K562 (cell line): Measurements from ENCODE around the gene MAGI1. TPM values are rescaled to one million over a fixed set of nuclear protein-coding genes. Genes with fewer than 3 reads are reported as not detected.

ENCODE experiments used
- ATAC-seq: fragments of 200-7000 bp; cut with Tn5 transposase; 3 replicates; pipeline ENCODE4 v1.9.1; 2020; ENCODE audit warnings: moderate library complexity
- BruUV-seq: library from RNA; stranded (reverse); fragments of 400-500 nt; replicated peaks from 2 replicates; lab custom pipeline; 2021; lab: Mats Ljungman, UMichigan
- CTCF ChIA-PET: fragments of 300-600 bp; formaldehyde crosslinking; extraction: SDS; loops from one replicate; lab custom pipeline; 2021; ENCODE audit warnings: low intra/inter-chr PET ratio; lab: Yijun Ruan, JAX
- POLR2A ChIA-PET: fragments of 300-600, 350-650 bp; sonication (Branson Sonifier 250); formaldehyde crosslinking; extraction: SDS; loops from one replicate; lab custom pipeline; 2021; ENCODE audit warnings: antibody characterized with exemption, inconsistent platforms; lab: Yijun Ruan, JAX
- DNase-seq, 4 experiments: peaks; one replicate each; pipeline versions ENCODE4 v3.0.0 to v3.0.0-alpha.2; 2011 to 2018; ENCODE audit warnings: low spot score in 3 of 4, mixed read lengths in 3 of 4; ENCODE audit errors: extremely low read depth in 1 of 4
- FAIRE-seq: peaks from 2 replicates; lab custom pipeline; 2011; peaks lifted over from hg19 to GRCh38; lab: Jason Lieb, UNC
- H2AFZ ChIP-seq: 2 replicates; pipeline ENCODE4 v1.6.0; 2011; ENCODE audit warnings: low read depth, low read length, control low read depth, inconsistent platforms
- H3K27ac ChIP-seq: fragments of 200-600 bp; 3 replicates; pipeline ENCODE4 v1.8.0; 2011; ENCODE audit warnings: low read depth, mild to moderate bottlenecking, control low read depth, inconsistent platforms, low read length, moderate library complexity, mixed read lengths; ENCODE audit errors: extremely low read depth
- H3K27me3 ChIP-seq, 2 experiments: fragments of 300-600 bp in 1 of 2; 2 replicates in 1 of 2; 3 replicates in 1 of 2; pipeline versions ENCODE4 v1.6.0 to v1.8.0; 2011; ENCODE audit warnings: inconsistent platforms in 2 of 2, low read length in 2 of 2, mild to moderate bottlenecking in 1 of 2, mixed read lengths in 1 of 2, moderate library complexity in 1 of 2; ENCODE audit not compliant: control insufficient read depth in 2 of 2, insufficient read depth in 2 of 2
- H3K36me3 ChIP-seq: fragments of 300-600 bp; 3 replicates; pipeline ENCODE4 v1.8.0; 2011; ENCODE audit warnings: mild to moderate bottlenecking, low read length, inconsistent platforms; ENCODE audit not compliant: control insufficient read depth, insufficient read depth
- H3K4me1 ChIP-seq, 2 experiments: fragments of 200-600 bp in 1 of 2; replicated peaks in 1 of 2; 2 replicates in 1 of 2; 3 replicates in 1 of 2; pipeline versions ENCODE4 v1.5.1 to v1.8.0; 2011; ENCODE audit warnings: inconsistent platforms in 2 of 2, low read length in 2 of 2, mild to moderate bottlenecking in 1 of 2, mixed read lengths in 1 of 2, moderate library complexity in 1 of 2; ENCODE audit not compliant: control insufficient read depth in 2 of 2, insufficient read depth in 2 of 2
- H3K4me2 ChIP-seq: 2 replicates; pipeline ENCODE4 v1.6.1; 2011; ENCODE audit warnings: low read length, control low read depth, inconsistent platforms, mixed read lengths; ENCODE audit not compliant: insufficient read depth
- H3K4me3 ChIP-seq: fragments of 200-600 bp; sonication (generic), shearing (Covaris generic); 2 replicates; pipeline ENCODE4 v1.5.1; 2016; ENCODE audit warnings: control low read depth, inconsistent platforms
- H3K79me2 ChIP-seq: fragments of 200-600 bp; 3 replicates; pipeline ENCODE4 v1.8.0; 2011; ENCODE audit warnings: low read length, inconsistent platforms; ENCODE audit not compliant: control insufficient read depth, insufficient read depth
- H3K9ac ChIP-seq, 2 experiments: 2 replicates each; pipeline versions ENCODE4 v1.6.0 to v1.6.1; 2011; ENCODE audit warnings: low read depth in 2 of 2, low read length in 2 of 2, control low read depth in 1 of 2, inconsistent platforms in 1 of 2, mild to moderate bottlenecking in 1 of 2, mixed read lengths in 1 of 2; ENCODE audit not compliant: insufficient read depth in 1 of 2
- H3K9me1 ChIP-seq: one replicate; pipeline ENCODE4 v1.6.0; 2011; ENCODE audit warnings: inconsistent platforms, mild to moderate bottlenecking, low read length, moderate library complexity; ENCODE audit not compliant: control insufficient read depth, insufficient read depth
- H3K9me3 ChIP-seq: replicated peaks from 2 replicates; pipeline ENCODE4 v1.5.1; 2011; ENCODE audit warnings: low read depth, low read length, inconsistent platforms; ENCODE audit not compliant: control insufficient read depth, insufficient read depth
- H4K20me1 ChIP-seq: replicated peaks from 2 replicates; pipeline ENCODE4 v1.6.1; 2011; ENCODE audit warnings: low read length, inconsistent platforms, mixed read lengths; ENCODE audit not compliant: control insufficient read depth, insufficient read depth
- ETS2 ChIP-seq: IDR thresholded peaks from 2 replicates; pipeline ENCODE4 v1.6.1; 2016; ENCODE audit warnings: borderline replicate concordance, missing genetic modification characterization, mild to moderate bottlenecking, moderate library complexity, missing compliant biosample characterization; ENCODE audit not compliant: poor library complexity, severe bottlenecking
- FIP1L1 ChIP-seq: fragments of 200-400 bp; formaldehyde crosslinking; IDR thresholded peaks from 2 replicates; pipeline ENCODE4 v1.6.1; 2018; ENCODE audit warnings: mild to moderate bottlenecking, low read depth, low read length; ENCODE audit not compliant: poor library complexity, severe bottlenecking
- FOXA1 ChIP-seq: fragments of 450-650 bp; IDR thresholded peaks from 2 replicates; pipeline ENCODE4 v1.6.1; 2016; ENCODE audit warnings: mild to moderate bottlenecking, borderline replicate concordance
- HDAC2 ChIP-seq: fragments of 450-650 bp; IDR thresholded peaks from 2 replicates; pipeline ENCODE4 v1.6.1; 2016; ENCODE audit warnings: mild to moderate bottlenecking
- IRF2 ChIP-seq: sonication (generic); formaldehyde crosslinking; IDR thresholded peaks from 2 replicates; pipeline ENCODE4 v1.8.1; 2022; ENCODE audit warnings: mild to moderate bottlenecking, missing genetic modification reagents
- KDM2B ChIP-seq: fragments of 250-450 bp; sonication (Bioruptor Pico); IDR thresholded peaks from 2 replicates; pipeline ENCODE4 v1.8.0; 2021; ENCODE audit warnings: mild to moderate bottlenecking, moderate library complexity
- KLF6 ChIP-seq: fragments of 250-450 bp; sonication (Bioruptor Pico); IDR thresholded peaks from 2 replicates; pipeline ENCODE4 v1.4.0; 2020; ENCODE audit warnings: mild to moderate bottlenecking, moderate library complexity, borderline replicate concordance
- PREB ChIP-seq: sonication (generic); formaldehyde crosslinking; IDR thresholded peaks from 2 replicates; pipeline ENCODE4 v1.8.1; 2023; ENCODE audit warnings: mild to moderate bottlenecking, missing genetic modification reagents
- RFX7 ChIP-seq: fragments of 250-450 bp; sonication (Bioruptor Pico); IDR thresholded peaks from 2 replicates; pipeline ENCODE4 v1.5.1; 2021; ENCODE audit warnings: mild to moderate bottlenecking
- THRAP3 ChIP-seq: fragments of 450-650 bp; IDR thresholded peaks from 2 replicates; pipeline ENCODE4 v1.6.1; 2016; ENCODE audit warnings: mild to moderate bottlenecking, inconsistent platforms, borderline replicate concordance
- TRIM28 ChIP-seq: fragments of 450-650 bp; IDR thresholded peaks from 2 replicates; pipeline ENCODE4 v1.6.1; 2017
- ZNF121 ChIP-seq: sonication (generic); formaldehyde crosslinking; conservative IDR thresholded peaks from 2 replicates; pipeline ENCODE4 v1.8.0; 2022; ENCODE audit warnings: missing genetic modification reagents
- ZNF197 ChIP-seq: fragments of 200-800 bp; sonication (Bioruptor generic); IDR thresholded peaks from 2 replicates; pipeline ENCODE4 v1.6.1; 2016; ENCODE audit warnings: low read depth, missing genetic modification characterization, missing compliant biosample characterization
- ZNF512 ChIP-seq: IDR thresholded peaks from 2 replicates; pipeline ENCODE4 v1.6.1; 2016; ENCODE audit warnings: missing genetic modification characterization, missing compliant biosample characterization
- ZNF584 ChIP-seq: fragments of 200-800 bp; sonication (Bioruptor generic); IDR thresholded peaks from 2 replicates; pipeline ENCODE4 v1.6.1; 2016; ENCODE audit warnings: low read depth, mild to moderate bottlenecking, missing genetic modification characterization, missing compliant biosample characterization
- ZNF589 ChIP-seq: fragments of 200-800 bp; sonication (Bioruptor generic); IDR thresholded peaks from 2 replicates; pipeline ENCODE4 v1.6.1; 2016; ENCODE audit warnings: low read depth, missing genetic modification characterization, missing compliant biosample characterization
- WGBS: fragments of 100-300 bp; shearing (Covaris generic); methylation state at CpG from one replicate; pipeline ENCODE4 v1.1.6; 2016; ENCODE audit warnings: low coverage, mixed read lengths; ENCODE audit not compliant: insufficient coverage; ENCODE audit errors: missing lambda C conversion rate; 5-methylcytosine and 5-hydroxymethylcytosine counted together
- in situ Hi-C: fragments of 300-500 bp; cut with MboI; formaldehyde crosslinking; loops from 4 replicates; pipeline ENCODE4 v1.15.0; 2018; ENCODE audit warnings: inconsistent platforms, mixed read lengths
- intact Hi-C: fragments of 100-400 bp; cut with micrococcal nuclease; formaldehyde crosslinking; loops from 2 replicates; pipeline ENCODE4 v1.14.2; 2022
- polyA plus RNA-seq, 8 experiments: library from polyadenylated mRNA; depleted of rRNA in 4 of 8; stranded (reverse) in 5 of 8; unstranded in 3 of 8; fragments of >200 nt; fragmentation: Nextera tagmentation in 2 of 8; fragmentation: Illumina TruSeq in 1 of 8; extraction: Ambion mirVana in 2 of 8; extraction: Trizol in 1 of 8; gene quantifications; 2 replicates each; pipeline versions ENCODE4 v1.2.1 to v1.2.3, GENCODE V29; 2011 to 2014; ENCODE audit warnings: inconsistent platforms in 1 of 8, missing spikeins in 1 of 8
- total RNA-seq, 7 experiments: library from RNA; depleted of rRNA in 6 of 7; stranded (reverse); fragments of >200 nt in 6 of 7; fragmentation: Illumina TruSeq in 2 of 7; extraction: Trizol in 2 of 7; gene quantifications; 2 replicates each; pipeline versions ENCODE4 v1.2.1 to v1.2.3, GENCODE V29; 2011 to 2021; ENCODE audit warnings: low replicate concordance in 1 of 7

Gene MAGI1
- total and polyA plus RNA-seq, 9 of the 15 experiments (the other 6 are each of a cell fraction or from before 2014, with no cell fraction given): 7.8 to 59.4 (median 43.2) TPM

DNA sequence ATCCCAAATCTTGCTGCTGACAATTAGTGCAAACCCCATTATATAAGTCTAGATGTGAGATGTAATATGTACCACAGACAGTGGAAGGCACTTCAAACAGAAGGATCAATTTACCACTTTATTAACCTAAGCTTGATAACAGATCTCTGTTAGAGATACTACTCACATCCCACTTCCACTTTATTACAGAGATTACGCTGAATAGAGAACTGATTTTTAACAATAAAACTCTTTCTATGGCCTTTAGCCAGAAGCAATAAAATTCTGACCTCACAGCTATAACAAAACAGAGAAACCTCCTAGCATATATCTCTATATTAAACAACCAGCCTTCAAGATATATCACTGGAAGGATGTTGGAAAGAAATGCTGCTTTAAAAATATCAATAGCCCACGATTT lies 517.7 kb downstream of the MAGI1 start:
- Histone ChIP-seq H4K20me1 (no peaks in the 10 kb centered on the region), H3K36me3 (peaks cover 7% of the 10 kb centered on the region; the same call in 1 of the 3 replicates), H3K9ac (no peak overlapping the region), H3K9me1 (no peaks in the 10 kb centered on the region), H2AFZ (no peak overlapping the region), H3K27me3 (no peaks in the 10 kb centered on the region), H3K79me2 (peaks cover 72% of the 10 kb centered on the region), H3K4me2 (no peak overlapping the region), H3K4me3 (no peak overlapping the region), H3K27ac (no peak overlapping the region), H3K9me3 (no peaks in the 10 kb centered on the region), H3K4me1 (peaks cover 0 to 10% of the 10 kb centered on the region in 2 experiments; a peak in 1 of 5 replicates)
- POLR2A ChIA-PET: interaction anchor here (0.8 kb wide), 1 partner anchor 12 kb away, joined by 5 read pairs; no protein-coding TSS in a partner anchor
- WGBS: 71% methylated on average over 2 of the region's 2 CpGs
- intact Hi-C loops: no loop called here
- in situ Hi-C loops: no loop called here
- TF ChIP-seq ZNF589 (CRISPR knock-in tag) (no peak), FIP1L1 (no peak), KLF6 (no peak), FOXA1 (no peak), ZNF584 (CRISPR knock-in tag) (no peak), ZNF121 (no peak), PREB (CRISPR knock-in tag) (no peak), RFX7 (CRISPR knock-in tag) (no peak), ZNF512 (tag) (no peak), TRIM28 (no peak), ETS2 (tag) (no peak), THRAP3 (no peak), KDM2B (CRISPR knock-in tag) (no peak), ZNF197 (CRISPR knock-in tag) (no peak), HDAC2 (no peak), IRF2 (no peak)
- DNase-seq: no peak
- no peak for ATAC-seq
- BruUV-seq: no TSS peak
- CTCF ChIA-PET: no interaction called here
- FAIRE-seq: no peak
